Daoy (cell line): Measurements from ENCODE around the gene EPS8. TPM values are rescaled to one million over a fixed set of nuclear protein-coding genes. Genes with fewer than 3 reads are reported as not detected.
"Not testable (repeated sequence)": the region's sequence is repeated elsewhere in the genome, so short reads cannot be mapped to it uniquely, and the experiment has no call there.

Source experiments
- DNase-seq: peaks from one replicate; pipeline ENCODE4 v3.0.0-alpha.2; 2015; ENCODE audit warnings: low read depth
- total RNA-seq: library from RNA; depleted of rRNA; stranded (reverse); fragments of >200 nt; shearing (Covaris generic); gene quantifications from 2 replicates; pipeline ENCODE4 v1.2.3, GENCODE V29; 2014

EPS8 gene
- total RNA-seq, 1 experiment from 2014 or later: 21.1 TPM

DNA sequence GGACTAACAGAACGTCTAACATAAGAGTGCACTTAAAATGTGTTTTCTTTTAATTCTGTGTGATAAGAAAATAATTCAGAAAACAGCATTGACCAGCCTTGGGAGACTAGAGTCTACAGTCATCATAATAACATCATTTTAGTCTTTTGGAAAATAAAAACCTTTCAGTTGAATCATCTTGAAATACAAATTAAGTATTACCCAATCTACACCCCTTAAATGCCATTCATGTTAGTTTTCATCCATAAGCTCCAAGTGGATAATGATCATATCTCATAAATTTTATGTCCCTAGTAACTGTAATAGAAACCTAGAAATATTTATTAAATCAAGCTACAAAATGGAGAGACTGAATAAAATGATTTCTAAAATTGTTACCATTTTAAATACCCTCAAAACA lies 32.4 kb downstream of the EPS8 start:
- no peak for DNase-seq

DNA sequence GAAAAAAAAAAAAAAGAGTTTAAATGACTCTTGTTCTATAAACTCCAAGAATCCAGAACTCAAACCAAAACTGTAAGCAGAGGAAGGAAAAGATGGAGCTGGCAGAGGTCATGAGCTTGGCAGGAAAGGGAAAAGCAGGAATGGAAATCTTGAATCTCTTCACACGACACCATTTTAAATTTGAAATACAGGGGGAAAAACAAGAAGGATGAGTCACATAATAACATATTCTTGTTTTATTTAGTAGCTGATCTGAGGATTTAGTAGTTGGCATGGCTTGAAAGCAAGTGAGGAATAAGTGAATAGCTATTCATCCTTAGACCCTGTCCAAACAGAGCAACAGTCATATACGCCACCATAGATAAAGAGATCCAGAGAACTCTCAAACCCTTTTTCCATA lies 35.0 kb downstream of the EPS8 start:
- no peak for DNase-seq

DNA sequence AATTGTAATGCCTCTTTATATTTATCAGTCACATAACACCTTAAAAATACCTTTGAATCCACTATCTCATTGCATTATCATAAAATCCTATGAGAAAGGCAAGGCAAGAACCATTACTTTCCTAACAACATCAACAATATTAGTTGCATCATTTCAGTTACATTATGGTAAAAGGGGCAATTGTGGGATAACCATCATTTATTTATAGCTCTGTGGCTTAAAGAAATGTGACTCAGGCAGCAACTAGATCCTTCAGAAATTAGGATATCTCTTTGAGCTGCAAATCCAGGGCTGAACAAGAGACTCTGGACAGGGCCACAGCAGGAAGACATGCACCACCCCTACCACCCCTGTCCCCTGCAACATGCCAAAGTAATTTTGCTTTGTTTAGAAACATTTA lies 36.4 kb downstream of the EPS8 start:
- DNase-seq: no peak

DNA sequence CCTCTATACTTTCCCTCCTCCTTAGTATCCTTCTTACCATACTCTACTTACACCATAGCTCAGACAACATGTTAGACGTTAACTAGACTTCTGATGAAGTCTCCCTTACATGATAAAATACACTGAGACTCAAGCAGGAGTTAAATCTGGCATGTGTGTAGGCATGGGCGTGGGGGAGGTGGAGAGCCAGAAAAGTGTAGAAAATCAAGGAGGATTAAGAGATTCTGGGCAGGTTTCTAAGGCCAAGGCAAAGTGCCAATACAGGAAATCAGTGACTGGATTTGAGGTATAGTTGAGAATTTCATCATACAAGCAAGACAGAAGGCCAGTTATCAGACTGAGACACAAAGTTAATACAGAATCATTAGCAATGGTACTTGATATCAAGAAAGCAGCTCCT lies 37.4 kb downstream of the EPS8 start:
- DNase-seq: no peak

DNA sequence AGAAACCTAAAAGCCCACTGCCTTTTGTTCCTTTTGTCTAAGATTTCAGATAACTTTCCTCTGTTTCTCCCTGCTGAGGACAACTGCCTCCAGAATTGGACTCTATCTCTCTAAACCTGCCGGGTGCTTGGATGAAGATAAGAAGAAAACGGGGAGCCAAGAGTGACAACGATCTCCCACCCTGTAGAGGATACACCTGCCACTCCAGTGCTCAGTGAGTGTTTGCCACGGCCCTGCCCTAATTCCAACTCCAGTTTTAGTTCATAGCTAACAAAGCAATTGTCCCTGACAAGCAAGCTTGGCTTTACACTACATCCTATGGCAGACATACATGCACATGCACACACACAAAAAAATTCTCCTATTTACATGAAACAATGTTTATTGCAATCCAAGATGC lies 39.3 kb downstream of the EPS8 start:
- no peak for DNase-seq

DNA sequence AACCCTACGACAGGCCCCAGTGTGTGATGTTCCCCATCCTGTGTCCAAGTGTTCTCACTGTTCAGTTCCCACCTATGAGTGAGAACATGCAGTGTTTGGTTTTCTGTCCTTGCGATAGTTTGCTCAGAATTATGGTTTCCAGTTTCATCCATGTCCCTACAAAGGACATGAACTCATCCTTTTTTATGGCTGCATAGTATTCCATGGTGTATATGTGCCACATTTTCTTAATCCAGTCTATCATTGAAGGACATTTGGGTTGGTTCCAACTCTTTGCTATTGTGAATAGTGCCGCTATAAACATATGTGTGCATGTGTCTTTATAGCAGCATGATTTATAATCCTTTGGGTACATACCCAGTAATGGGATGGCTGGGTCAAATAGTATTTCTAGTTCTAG lies 47.3 kb downstream of the EPS8 start:
- not testable (repeated sequence) for DNase-seq

DNA sequence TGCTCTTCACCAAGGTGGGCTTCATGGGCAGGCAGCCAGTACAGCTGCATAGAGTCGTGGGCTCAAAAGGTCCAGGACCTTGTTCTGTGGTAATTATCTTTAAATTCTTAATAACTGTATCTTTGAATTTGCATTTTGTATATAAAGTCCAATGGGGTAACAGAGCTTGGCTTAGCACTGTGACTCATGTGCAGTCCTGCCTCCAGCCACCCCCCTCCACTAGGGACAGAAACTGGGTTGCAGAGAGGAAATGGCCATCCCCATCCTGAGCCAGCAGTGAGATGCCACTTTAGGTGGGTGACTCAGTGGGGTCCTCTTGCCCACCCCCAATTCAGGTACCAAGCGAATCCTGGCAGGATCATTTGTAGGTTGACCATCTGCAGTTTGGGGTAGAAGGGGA lies 48.1 kb downstream of the EPS8 start:
- DNase-seq: no peak

DNA sequence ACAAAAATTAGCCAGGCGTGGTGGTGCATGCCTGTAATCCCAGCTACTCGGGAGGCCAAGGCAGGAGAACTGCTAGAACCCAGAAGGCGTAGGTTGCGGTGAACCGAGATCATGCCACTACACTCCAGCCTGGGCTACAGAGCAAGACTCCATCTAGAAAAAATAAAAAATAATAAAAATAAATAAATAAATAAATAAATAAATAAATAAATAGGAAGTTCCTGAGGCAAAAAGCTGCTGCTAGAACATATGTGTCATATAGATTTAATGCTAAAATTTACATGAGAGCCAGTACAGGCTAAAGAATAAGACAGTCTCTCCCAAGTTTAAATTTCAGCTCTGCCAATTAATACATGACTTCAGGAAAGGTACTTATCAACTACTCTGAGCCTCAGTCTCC lies 48.8 kb downstream of the EPS8 start:
- not testable (repeated sequence) for DNase-seq

DNA sequence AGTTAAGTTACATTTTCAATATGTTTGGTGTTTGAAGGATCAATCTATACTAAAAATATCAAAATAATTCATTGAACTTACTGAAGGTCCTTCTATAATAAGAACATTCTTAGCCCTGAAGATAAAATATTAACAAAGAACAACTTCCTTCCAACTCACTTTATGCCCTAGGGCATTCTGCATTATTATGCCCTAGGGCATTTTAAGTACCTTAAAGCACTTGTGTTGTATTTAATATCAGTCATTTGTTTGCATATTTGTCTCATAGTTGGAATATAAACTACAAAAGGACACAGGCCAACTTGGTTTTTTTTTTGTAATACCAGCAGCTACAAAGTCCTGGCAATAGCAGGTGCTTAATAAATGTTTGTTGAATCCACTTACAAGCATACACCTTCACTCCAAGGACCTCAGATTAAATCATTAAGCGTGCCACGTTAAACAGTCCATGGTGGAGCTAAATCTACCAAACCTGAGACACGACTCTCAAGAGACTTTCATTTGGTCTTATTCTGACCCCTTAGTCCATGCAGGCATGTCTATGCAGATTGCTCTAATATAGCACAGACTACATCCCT lies 50.7 kb downstream of the EPS8 start:
- DNase-seq: no peak

DNA sequence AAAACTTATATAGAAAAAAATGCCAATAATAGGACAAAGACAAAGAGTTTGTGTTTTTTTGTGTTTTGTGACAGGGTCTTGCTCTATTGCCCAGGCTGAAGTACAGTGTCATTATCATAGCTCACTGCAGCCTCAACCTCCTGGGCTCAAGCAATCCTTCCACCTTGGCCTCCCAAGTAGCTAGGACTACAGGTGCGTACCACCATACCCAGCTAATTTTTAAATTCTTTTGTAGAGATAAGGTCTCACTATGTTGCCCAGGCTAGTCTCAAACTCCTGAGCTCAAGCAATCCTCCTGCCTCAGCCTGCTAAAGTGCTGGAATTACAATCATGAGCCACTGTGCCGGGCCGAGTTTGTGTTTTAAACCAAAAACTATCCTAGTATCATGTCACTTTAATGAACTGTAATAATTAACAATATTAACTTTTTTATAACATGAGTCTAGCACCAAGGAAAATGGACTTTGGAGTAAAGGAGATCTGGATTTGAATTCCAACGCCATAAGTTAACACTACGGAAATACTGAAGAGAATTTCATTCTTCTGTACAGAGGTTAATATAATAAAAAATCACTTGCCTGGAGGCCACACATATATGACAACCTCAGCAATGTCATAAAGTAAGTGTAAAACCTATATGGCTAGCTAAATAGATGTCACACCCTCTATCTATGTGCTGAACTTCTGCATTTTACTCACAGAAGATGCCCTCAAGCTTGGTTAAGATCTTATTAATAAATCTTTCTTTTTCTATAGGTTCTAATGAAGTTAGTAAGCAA lies 53.2 kb downstream of the EPS8 start:
- no peak for DNase-seq

DNA sequence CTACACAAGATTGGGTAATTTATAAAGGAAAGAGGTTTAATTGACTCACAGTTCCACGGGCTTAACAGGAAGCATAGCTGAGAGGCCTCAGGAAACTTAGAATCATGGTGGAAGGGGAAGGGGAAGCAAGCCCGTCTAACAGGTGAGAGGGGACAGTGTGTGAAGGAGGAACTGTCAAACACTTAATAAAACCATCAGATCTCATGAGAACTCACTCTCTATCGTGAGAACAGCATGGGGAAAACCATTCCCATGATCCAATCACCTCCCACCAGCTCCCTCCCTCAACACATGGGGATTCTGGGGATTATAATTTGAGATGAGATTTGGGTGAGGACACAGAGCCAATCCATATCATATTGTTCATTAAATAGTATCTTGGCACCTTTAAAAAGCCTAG lies 56.1 kb downstream of the EPS8 start:
- DNase-seq: no peak

DNA sequence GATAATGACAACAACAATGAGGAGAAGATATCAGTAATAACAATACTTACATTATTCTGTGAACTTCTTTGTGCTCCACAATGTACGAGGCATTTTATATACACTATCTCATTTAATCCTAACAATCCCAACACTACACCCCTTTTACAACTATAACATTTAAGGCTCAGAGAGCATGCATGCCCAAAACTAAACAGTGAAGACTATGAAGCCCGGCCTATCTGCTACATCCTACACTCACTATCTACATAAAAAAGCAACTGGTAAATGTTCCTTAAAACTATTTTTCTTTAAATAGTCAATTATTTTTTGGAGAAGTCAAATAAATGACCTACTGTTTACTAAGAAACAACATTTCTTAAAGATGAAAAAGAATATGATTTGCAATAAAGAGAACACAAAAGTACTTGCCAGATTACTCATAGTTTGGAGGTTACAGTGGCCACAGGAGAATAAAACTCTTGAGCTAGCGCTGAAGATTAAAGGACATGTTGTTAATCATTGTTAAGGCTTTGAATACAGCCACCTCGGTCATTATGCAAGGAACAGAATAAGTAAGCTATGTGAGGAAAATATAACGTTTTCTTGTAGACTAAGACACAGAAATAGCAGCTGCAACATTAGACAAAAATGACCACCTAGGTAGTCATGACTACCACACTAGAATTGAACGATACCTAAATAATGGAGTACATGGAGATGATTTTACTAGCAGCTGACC lies 56.7 kb downstream of the EPS8 start:
- no peak for DNase-seq

DNA sequence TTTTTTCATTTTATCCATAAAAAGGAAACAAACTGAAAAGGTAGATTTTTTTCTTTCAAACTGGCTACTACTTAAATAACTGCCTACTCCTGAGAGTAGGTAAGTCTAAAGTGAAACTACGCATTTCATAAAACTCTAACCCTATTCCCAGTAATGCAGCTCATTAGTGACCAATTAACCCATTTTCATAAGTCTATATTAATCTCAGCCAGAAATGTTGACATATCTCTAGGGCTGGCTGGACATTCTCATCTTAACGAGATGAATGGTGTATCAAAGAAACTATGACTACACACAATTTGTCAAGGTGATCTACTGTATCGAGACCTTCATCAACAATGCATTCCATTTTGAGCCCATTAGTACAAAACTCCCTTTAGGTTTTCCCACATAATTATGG lies 57.2 kb downstream of the EPS8 start:
- DNase-seq: no peak

DNA sequence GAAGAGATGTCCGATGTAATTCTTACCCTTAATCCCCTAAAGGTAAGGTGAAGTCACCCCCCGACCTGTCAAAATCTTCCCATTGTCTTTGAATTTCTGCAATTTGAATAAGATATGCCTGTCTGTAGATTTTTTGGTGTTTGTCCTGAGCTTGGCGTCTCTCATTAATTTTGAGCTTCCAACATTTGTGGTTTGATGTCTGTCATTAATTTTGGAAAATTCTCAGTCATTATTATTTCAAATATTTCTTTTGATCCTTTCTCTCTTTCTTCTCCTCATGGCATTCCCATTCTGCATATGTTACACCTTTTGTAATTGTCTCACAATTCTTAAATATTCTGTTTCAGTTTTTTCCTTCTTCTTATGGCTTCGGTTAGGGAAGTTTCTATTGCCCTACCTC lies 60.1 kb downstream of the EPS8 start:
- DNase-seq: no peak

DNA sequence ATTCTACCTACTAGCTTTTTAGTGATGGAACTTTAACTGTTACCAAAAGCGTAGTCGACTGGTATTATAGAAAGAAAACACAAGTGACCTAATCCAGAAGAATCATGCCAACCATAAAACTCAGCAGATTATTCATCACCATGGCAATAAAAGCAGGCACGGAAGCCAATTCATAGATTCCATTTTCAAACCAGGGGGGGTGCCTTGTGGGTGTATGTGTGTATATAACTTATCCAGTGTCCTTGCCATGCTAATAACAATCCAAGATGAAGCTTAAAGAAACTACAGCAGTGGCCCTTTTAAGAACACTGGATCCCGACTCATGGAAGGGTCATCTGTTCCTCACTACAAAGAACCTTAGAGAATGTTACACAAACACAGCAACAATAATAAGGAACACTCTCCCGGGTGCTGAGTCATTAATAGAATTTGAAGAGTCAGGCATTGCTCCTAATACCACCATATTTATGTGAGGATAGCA lies 61.0 kb downstream of the EPS8 start:
- DNase-seq: peak; percentile 33

DNA sequence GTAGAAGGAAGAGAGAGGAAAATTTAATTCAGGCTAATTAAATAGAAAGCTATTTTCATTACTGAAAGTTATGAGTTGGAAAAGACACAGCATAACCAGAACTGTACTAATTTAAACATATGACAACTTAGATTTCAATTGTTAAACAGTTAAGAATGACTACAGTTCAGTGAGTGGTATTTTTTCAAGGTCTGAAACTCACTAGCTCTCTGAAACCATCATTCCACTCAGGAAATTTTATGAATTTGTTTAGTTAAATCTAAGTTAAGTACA lies 62.4 kb downstream of the EPS8 start:
- no peak for DNase-seq

DNA sequence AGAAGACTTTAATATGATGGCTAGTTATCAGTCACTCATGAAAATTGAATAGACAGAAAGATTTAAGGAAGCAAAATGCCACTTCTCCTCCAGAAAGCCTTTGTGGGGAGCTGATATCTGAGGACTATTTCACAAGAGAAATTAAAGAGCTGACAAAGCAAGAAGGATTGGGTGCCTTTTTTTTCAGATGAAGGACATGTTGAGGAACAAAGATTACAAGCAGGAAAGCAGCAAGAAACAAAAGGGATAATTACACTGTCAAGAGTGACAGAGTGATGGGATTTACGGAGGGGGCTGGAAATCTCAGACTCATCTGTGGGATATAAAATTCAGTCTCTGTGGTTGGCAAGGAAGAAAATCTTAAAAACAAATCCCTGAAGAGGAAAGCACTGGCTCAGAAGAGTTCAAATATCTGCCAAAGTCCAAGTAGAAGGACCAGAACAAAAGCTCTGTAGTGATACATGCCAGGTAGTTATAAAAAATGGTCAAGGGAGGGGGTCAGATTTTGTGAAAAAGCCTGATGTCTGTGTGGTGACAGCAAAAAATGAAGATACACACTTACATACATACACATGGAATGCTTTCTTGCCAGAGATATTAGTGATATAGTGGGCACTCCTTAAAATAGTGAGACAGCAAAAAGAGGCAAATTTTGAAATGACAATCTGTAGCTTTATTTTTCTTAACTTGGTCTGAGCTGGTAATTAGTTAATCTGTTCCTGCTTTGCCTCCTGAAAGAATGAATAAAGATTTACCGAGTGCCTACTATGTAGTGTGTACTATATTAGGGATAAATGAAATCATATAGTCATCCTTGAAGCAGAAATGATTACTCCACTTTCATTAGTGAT lies 62.9 kb downstream of the EPS8 start:
- no peak for DNase-seq

DNA sequence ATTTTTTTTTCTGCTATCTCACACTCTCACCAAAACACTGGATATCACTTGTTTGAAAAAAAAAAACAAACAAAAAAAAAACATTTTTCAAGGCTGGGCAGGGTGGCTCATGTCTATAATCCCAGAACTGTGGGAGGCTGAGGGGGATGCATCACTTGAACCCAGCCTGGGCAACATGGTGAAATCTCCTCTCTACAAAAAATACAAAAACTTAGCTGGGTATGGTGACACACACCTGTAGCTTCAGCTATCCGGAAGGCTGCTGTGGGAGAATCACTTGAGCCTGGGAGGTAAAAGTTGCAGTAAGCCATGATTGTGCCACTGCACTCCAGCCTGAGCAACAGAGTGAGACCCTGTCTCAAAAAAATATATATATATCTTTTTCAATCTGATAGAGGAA lies 66.2 kb downstream of the EPS8 start:
- DNase-seq: no peak

DNA sequence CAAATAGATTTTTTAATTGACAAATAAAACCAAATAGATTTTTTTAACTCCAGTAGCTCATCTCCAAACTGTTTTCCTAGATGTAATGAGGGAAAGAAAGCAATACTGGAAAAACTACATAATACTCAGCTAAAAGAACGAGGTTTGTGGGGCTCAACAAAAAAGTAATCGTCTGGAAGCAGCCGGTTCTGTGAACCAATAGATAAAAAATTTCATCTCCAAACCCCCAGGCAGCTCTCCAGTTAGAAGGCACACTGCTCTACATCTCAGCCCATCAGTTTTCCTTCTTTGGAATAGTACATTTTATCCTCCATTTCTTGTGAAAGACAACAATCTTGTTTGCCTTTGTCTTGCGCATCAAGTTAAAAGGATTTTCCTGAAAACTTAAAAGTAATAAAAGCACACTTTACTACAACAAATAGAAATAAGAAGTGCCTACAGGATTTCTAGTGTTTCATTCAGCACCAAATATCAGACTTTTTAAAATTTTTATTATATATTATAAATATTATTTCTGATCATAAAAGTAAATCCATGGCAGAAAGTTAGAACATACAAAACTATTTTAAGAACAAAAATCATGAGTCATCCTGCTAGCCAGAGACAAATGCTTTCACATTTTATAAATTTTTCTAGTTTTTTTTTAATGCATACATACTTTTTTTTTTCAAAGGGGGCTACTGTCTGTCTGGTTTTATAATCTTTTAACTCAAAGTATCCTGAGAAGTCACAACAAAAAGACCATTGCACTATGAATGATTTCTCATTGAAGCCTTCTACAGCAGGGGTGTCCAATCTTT lies 67.7 kb downstream of the EPS8 start:
- no peak for DNase-seq

DNA sequence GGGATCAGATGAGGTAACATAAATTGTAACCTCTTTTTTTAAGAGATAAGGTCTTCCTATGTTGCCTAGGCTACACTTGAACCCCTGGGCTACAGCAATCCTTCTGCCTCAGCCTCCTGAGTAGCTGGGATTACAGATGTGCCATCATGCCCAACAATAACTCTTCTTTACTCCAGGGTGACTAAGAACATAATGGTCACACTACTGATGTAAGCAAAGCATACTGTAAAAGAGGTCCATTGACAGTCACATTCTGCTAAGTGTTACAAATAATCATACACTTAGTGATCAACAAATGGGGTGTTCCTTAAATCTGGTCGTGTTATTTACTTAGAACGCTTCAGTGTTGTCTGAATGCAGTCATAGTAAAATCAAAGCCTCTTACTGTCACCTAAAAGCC lies 68.9 kb downstream of the EPS8 start:
- no peak for DNase-seq

DNA sequence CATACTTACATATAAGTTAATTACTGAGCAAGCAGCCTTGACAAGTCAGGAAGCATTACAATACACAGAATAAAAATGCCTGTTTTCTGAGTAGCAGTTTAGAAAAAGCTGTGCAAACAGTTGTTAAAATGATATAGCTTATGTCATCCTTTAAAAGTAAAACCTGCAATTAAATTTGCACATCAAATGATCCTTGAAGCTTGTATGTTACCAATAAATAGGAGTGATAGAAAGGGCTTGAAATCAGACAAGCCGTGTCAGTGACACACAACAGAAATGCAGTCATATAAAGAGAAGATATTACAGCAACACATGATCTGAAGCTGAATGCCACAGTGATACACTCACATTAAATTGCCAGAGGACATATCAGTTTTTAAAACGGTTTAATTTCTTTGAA lies 70.0 kb downstream of the EPS8 start:
- no peak for DNase-seq
